Mucosa of descending colon (tissue), 3 donors: ENCODE results near the gene ITGAV. TPM values are rescaled to one million over a fixed set of nuclear protein-coding genes. Genes with fewer than 3 reads are reported as not detected.

Source experiments
- ATAC-seq: fragments of 200-7000 bp; cut with Tn5 transposase; one replicate; pipeline ENCODE4 v1.9.1; 2020; ENCODE audit warnings: mild to moderate bottlenecking, moderate library complexity
- DNase-seq, 3 donors: peaks; one replicate each; pipeline ENCODE4 v3.0.0-alpha.2; 2020
- H3K36me3 ChIP-seq: fragments of 200-600 bp; one replicate; pipeline ENCODE4 v1.8.0; 2021; ENCODE audit warnings: low read depth, mild to moderate bottlenecking
- H3K4me1 ChIP-seq: fragments of 200-600 bp; one replicate; pipeline ENCODE4 v1.8.0; 2021; ENCODE audit warnings: low read depth, mild to moderate bottlenecking
- H3K4me3 ChIP-seq: fragments of 200-600 bp; one replicate; pipeline ENCODE4 v1.8.0; 2021; ENCODE audit warnings: mild to moderate bottlenecking
- H3K9me3 ChIP-seq: fragments of 200-600 bp; one replicate; pipeline ENCODE4 v1.8.0; 2021; ENCODE audit warnings: mild to moderate bottlenecking
- intact Hi-C, 2 donors: fragments of 100-400 bp; cut with DNase I in 1 of 2; cut with micrococcal nuclease in 1 of 2; formaldehyde crosslinking; loops; one replicate each; pipeline versions ENCODE4 v1.11.0 to v1.11.1; 2022; cut with DNase I, micrococcal nuclease
- total RNA-seq, 3 donors: library from RNA; stranded (reverse); fragmentation: NEBNext Ultra II Directional in 2 of 3; extraction: Animal tissue kit (Norgen Biotek cat#: 25700) in 2 of 3; gene quantifications; one replicate each; pipeline versions ENCODE4 v1.2.1 to v1.2.4, GENCODE V29; 2021 to 2023
- TF ChIP-seq, protein P1 (sequence below): fragments of 200-600 bp; IDR thresholded peaks from one replicate; pipeline ENCODE4 v1.8.0; 2022; ENCODE audit warnings: antibody characterized with exemption, mild to moderate bottlenecking
- donor health status: DM: no; HTN: no; CAD: no; lungs with moderate emphysema.
- donor health status: DM: no; HTN: no; CAD: no.
- donor health status: DM: no; HTN: yes; CAD: no.

The ITGAV gene
- total RNA-seq, 3 donors from 2014 or later, result 41.0 to 62.8 (median 47.2) TPM

DNA sequence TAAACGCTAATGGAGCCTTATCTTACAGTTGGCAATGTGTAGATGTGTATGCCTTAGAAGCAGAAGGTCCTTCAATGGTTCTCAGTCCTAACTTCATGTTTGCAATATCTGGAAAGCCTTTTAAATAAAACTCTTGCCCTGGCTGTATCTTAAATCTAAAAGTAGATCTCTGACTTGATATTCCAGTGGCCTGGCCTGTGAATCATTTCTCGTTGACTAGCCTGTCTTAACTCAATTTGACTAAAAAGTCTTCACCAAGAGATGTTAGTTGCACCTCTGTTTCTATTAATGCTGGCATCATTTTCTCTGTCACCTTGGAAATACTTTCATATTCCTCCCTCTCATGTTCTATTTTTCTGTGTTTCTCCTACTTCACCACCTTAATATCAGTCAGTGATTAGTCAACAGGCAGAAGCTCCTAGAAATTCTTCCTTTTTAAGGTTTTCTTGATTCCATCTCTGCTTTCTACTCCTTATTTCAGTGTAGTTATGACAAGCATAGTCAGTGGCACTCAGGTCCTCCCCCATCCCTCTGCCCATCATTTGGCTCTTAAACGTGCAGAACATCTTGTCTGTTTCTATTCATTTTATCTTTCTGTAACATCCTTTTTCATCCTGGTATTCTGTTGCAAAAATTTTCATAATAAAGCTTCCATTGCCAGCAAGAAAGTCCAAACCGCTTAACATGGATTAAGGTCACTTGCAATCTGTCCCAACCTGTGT, 4.3 kb downstream of the ITGAV start:
- no peak overlapping the region for H3K4me3 ChIP-seq
- intact Hi-C loops, result loop anchor here in 1 of 2 donors (10.0 kb wide), 1 partner anchor 109 kb away; the partner anchor contains the start of gene ZC3H15
- H3K36me3 ChIP-seq, result no peaks in the 10 kb centered on the region
- TF ChIP-seq, protein P1, sequence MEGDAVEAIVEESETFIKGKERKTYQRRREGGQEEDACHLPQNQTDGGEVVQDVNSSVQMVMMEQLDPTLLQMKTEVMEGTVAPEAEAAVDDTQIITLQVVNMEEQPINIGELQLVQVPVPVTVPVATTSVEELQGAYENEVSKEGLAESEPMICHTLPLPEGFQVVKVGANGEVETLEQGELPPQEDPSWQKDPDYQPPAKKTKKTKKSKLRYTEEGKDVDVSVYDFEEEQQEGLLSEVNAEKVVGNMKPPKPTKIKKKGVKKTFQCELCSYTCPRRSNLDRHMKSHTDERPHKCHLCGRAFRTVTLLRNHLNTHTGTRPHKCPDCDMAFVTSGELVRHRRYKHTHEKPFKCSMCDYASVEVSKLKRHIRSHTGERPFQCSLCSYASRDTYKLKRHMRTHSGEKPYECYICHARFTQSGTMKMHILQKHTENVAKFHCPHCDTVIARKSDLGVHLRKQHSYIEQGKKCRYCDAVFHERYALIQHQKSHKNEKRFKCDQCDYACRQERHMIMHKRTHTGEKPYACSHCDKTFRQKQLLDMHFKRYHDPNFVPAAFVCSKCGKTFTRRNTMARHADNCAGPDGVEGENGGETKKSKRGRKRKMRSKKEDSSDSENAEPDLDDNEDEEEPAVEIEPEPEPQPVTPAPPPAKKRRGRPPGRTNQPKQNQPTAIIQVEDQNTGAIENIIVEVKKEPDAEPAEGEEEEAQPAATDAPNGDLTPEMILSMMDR, result no peak
- ATAC-seq, result no peak
- H3K4me1 ChIP-seq, result peaks cover 11% of the 10 kb centered on the region
- no peak for DNase-seq
- H3K9me3 ChIP-seq, result no peaks in the 10 kb centered on the region

DNA sequence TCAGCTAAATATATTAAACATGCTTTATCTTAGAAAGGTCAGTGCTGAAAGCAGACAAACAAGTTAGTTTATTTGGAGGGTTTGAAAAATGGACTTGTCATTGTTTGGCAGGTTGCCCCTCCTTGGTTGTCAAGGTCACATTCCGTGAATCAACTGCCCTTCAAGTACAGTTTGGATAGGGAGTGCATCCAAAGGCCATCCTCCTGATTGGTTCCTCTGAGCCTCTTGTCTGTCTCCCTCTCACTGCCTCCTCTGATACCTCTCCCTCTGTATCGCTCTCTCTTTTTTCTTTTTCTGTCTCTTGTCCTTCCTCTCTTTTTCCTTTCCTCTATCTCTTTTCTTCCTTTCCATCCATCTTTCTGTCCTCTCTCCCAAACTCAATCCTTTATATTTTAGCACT, 5.4 kb downstream of the ITGAV start:
- DNase-seq (no peak), ATAC-seq (no peak)
- Histone ChIP-seq H3K9me3 (no peaks in the 10 kb centered on the region), H3K4me1 (peaks cover 11% of the 10 kb centered on the region), H3K4me3 (no peak overlapping the region), H3K36me3 (no peaks in the 10 kb centered on the region)
- intact Hi-C loops, result loop anchor here in 1 of 2 donors (10.0 kb wide), 1 partner anchor 110 kb away; the partner anchor contains the start of gene ZC3H15
- TF ChIP-seq, protein P1, result no peak

DNA sequence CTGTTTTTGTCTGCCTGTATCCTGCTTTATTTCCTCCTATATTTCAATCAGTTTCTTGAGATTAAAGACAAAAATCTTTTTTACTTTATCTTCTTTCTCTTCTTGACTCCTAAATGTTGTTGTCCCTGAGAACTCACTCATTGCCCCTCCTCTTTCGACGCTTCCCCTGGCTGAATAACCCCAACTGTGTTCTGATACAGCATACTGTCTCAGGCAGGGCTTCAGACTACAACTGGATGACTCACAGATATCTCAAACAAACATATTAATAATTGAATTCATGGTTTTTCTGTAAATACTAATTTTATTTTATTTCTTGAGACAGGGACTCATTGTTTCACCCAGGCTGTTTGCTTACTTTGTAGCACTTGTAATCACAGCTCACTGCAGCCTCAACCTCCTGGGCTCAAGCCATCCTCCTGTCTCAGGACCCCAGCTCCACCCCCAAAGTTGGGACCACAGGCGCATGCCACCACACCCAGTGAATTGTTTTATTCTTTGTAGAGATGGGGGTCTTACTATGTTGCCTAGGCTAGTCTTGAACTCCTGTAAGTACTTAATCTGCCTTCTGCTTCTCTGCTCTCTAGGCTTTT, 9.4 kb downstream of the ITGAV start:
- no peaks in the 10 kb centered on the region for H3K4me1 ChIP-seq
- no peaks in the 10 kb centered on the region for H3K36me3 ChIP-seq
- ATAC-seq (no peak), DNase-seq (no peak)
- no peak overlapping the region for H3K4me3 ChIP-seq
- intact Hi-C loops, result loop anchor here in 1 of 2 donors (10.0 kb wide), 1 partner anchor 114 kb away; the partner anchor contains the start of gene ZC3H15
- H3K9me3 ChIP-seq, result no peaks in the 10 kb centered on the region
- TF ChIP-seq, protein P1, result no peak

DNA sequence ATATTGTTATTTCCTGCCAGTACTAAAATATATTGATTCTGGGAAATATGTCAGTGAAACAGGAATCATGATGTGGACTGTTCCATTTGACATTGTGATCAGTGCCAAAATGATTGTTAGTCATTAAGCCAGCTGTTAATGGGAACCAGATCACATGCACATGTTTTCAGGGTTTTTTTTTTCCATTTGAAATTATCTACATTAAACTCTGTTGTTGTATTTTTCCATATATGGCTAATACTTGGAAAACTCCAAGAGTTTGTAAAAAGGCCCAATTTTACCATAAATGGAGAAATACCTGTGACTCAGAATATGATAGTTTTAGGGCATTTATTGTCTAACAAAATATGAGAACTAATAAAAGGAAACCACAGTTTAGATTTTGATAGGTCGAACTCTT, 13.4 kb downstream of the ITGAV start:
- no peak for ATAC-seq
- H3K36me3 ChIP-seq, result no peaks in the 10 kb centered on the region
- no peak for DNase-seq
- intact Hi-C loops, result no loop called here
- no peaks in the 10 kb centered on the region for H3K9me3 ChIP-seq
- no peak overlapping the region for H3K4me3 ChIP-seq
- TF ChIP-seq, protein P1, result no peak
- H3K4me1 ChIP-seq, result no peaks in the 10 kb centered on the region

DNA sequence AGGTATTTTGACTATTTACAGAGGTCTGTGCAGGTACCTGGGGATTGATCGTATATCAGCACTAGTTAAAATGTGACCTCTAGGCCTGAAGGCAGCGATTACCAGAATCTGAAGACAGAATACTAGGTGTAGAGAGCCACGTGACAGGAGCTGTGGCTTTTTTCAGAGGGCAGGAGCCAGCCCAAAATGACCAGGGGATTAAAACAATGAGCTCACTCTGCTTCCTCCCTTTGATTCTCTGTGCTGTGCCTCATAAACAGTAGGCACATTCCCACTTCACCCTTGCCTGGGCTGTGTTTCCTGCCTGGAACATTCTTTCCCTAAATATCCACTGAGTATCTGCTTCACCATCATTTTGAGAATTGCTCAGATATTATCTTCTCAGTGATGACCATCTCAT, 15.2 kb downstream of the ITGAV start:
- TF ChIP-seq, protein P1, result no peak
- no peak for DNase-seq
- Histone ChIP-seq H3K4me1 (no peaks in the 10 kb centered on the region), H3K36me3 (no peaks in the 10 kb centered on the region), H3K4me3 (no peak overlapping the region), H3K9me3 (no peaks in the 10 kb centered on the region)
- intact Hi-C loops, result no loop called here
- no peak for ATAC-seq
